GM12878 (cell line): ENCODE results near the gene TLNRD1. TPM values are rescaled to one million over a fixed set of nuclear protein-coding genes. Genes with fewer than 3 reads are reported as not detected.

Source experiments
- ATAC-seq: fragments of 200-7000 bp; cut with Tn5 transposase; 3 replicates; pipeline ENCODE4 v1.9.1; 2020; ENCODE audit warnings: mild to moderate bottlenecking, moderate library complexity
- BruUV-seq: library from RNA; stranded (reverse); fragments of 400-500 nt; replicated peaks from 2 replicates; lab custom pipeline; 2021; lab: Mats Ljungman, UMichigan
- CTCF ChIA-PET: fragments of 300-600 bp; sonication (Branson Sonifier 250); formaldehyde crosslinking; extraction: SDS; loops from one replicate; lab custom pipeline; 2021; ENCODE audit warnings: inconsistent platforms; lab: Yijun Ruan, JAX
- POLR2A ChIA-PET: fragments of 350-600 bp; formaldehyde crosslinking; extraction: SDS; loops from one replicate; lab custom pipeline; 2021; ENCODE audit warnings: inconsistent platforms; lab: Charles Lee
- RAD21 ChIA-PET: fragments of 300-600 bp; sonication (Branson Sonifier 250); formaldehyde crosslinking; loops from one replicate; lab custom pipeline; 2023; ENCODE audit warnings: antibody characterized with exemption; ENCODE audit not compliant: unreplicated experiment; lab: Charles Lee
- SMC1A ChIA-PET: fragments of 300-600 bp; sonication (Branson Sonifier 250); formaldehyde crosslinking; loops from one replicate; lab custom pipeline; 2023; ENCODE audit not compliant: unreplicated experiment, uncharacterized antibody; lab: Charles Lee
- DNase-seq: peaks from one replicate; pipeline ENCODE4 v3.0.0-alpha.2; 2011; ENCODE audit warnings: low read depth, low spot score
- FAIRE-seq: peaks from 3 replicates; lab custom pipeline; 2011; peaks lifted over from hg19 to GRCh38; lab: Jason Lieb, UNC
- H2AFZ ChIP-seq: 2 replicates; pipeline ENCODE4 v1.6.0; 2011; ENCODE audit warnings: low read depth, low read length, control low read depth; ENCODE audit not compliant: control insufficient read depth
- H3K27ac ChIP-seq: 2 replicates; pipeline ENCODE4 v1.5.1; 2011; ENCODE audit warnings: control low read depth; ENCODE audit not compliant: control insufficient read depth, insufficient read depth
- H3K27me3 ChIP-seq, 2 experiments: replicated peaks in 1 of 2; 2 replicates each; pipeline versions ENCODE4 v1.6.0 to v1.6.1; 2011; ENCODE audit warnings: low read length in 1 of 2; ENCODE audit not compliant: control insufficient read depth in 2 of 2, insufficient read depth in 2 of 2
- H3K36me3 ChIP-seq, 2 experiments: 2 replicates each; pipeline ENCODE4 v1.5.1; 2011; ENCODE audit warnings: low read length in 1 of 2; ENCODE audit not compliant: control insufficient read depth in 2 of 2, insufficient read depth in 2 of 2
- H3K4me1 ChIP-seq: 2 replicates; pipeline ENCODE4 v1.6.1; 2011; ENCODE audit warnings: mild to moderate bottlenecking, low read length, moderate library complexity, mixed read lengths; ENCODE audit not compliant: control insufficient read depth, insufficient read depth
- H3K4me2 ChIP-seq: 2 replicates; pipeline ENCODE4 v1.6.0; 2011; ENCODE audit warnings: control low read depth; ENCODE audit not compliant: control insufficient read depth, insufficient read depth
- H3K4me3 ChIP-seq: fragments of 200-600 bp; sonication (generic); 2 replicates; pipeline ENCODE4 v1.5.1; 2016
- H3K79me2 ChIP-seq: 2 replicates; pipeline ENCODE4 v1.6.0; 2011; ENCODE audit warnings: low read length; ENCODE audit not compliant: control insufficient read depth, insufficient read depth
- H3K9ac ChIP-seq: 2 replicates; pipeline ENCODE4 v1.8.0; 2011; ENCODE audit warnings: low read length, control low read depth, mixed read lengths; ENCODE audit not compliant: control insufficient read depth, insufficient read depth
- H3K9me3 ChIP-seq: replicated peaks from 3 replicates; pipeline ENCODE4 v1.5.1; 2011; ENCODE audit warnings: mild to moderate bottlenecking, low read length; ENCODE audit not compliant: control insufficient read depth, insufficient read depth
- H4K20me1 ChIP-seq: 2 replicates; pipeline ENCODE4 v1.6.0; 2011; ENCODE audit not compliant: control insufficient read depth, insufficient read depth
- BMI1 ChIP-seq: fragments of 450-650 bp; IDR thresholded peaks from 2 replicates; pipeline ENCODE4 v1.6.1; 2016; ENCODE audit warnings: mild to moderate bottlenecking, moderate library complexity, borderline replicate concordance
- CBX5 ChIP-seq: sonication (generic); IDR thresholded peaks from 2 replicates; pipeline ENCODE4 v1.6.1; 2016; ENCODE audit warnings: low read depth, moderate library complexity, mild to moderate bottlenecking, inconsistent platforms
- CEBPB ChIP-seq, 2 experiments: fragments of 150-350 bp in 1 of 2; IDR thresholded peaks; 2 replicates each; pipeline ENCODE4 v1.6.1; 2012 to 2014; ENCODE audit warnings: low read depth in 2 of 2, low read length in 2 of 2, borderline replicate concordance in 1 of 2, inconsistent platforms in 1 of 2
- CHD4 ChIP-seq: fragments of 200-600 bp; sonication (generic); IDR thresholded peaks from 2 replicates; pipeline ENCODE4 v1.6.1; 2016; ENCODE audit warnings: mild to moderate bottlenecking
- EZH2 ChIP-seq: IDR thresholded peaks from 2 replicates; pipeline ENCODE4 v1.6.1; 2012; ENCODE audit warnings: low read depth, mild to moderate bottlenecking, control low read depth, inconsistent platforms, low read length, borderline replicate concordance; ENCODE audit not compliant: control insufficient read depth
- FOS ChIP-seq: IDR thresholded peaks from 3 replicates; pipeline ENCODE4 v1.6.1; 2011; ENCODE audit warnings: borderline replicate concordance; ENCODE audit not compliant: insufficient read length; ENCODE audit errors: extremely low read depth
- GATAD2B ChIP-seq: fragments of 450-650 bp; conservative IDR thresholded peaks from 2 replicates; pipeline ENCODE4 v1.6.1; 2017; ENCODE audit warnings: low read depth, mild to moderate bottlenecking, moderate library complexity
- NFIC ChIP-seq: IDR thresholded peaks from 2 replicates; pipeline ENCODE4 v1.6.1; 2012; ENCODE audit warnings: low read depth, mild to moderate bottlenecking, inconsistent platforms, low read length, moderate library complexity
- NFYB ChIP-seq: IDR thresholded peaks from 2 replicates; pipeline ENCODE4 v1.6.1; 2011; ENCODE audit warnings: low read depth, mild to moderate bottlenecking, low read length, improper control_type of control experiment, moderate library complexity; ENCODE audit not compliant: insufficient read depth
- NR2C2 ChIP-seq: IDR thresholded peaks from 2 replicates; pipeline ENCODE4 v1.6.1; 2011; ENCODE audit warnings: borderline replicate concordance, low read depth; ENCODE audit not compliant: control insufficient read depth, insufficient read length
- PML ChIP-seq: IDR thresholded peaks from 2 replicates; pipeline ENCODE4 v1.6.1; 2012; ENCODE audit warnings: low read length, inconsistent platforms
- RUNX3 ChIP-seq: IDR thresholded peaks from 2 replicates; pipeline ENCODE4 v1.6.1; 2012; ENCODE audit warnings: low read length, inconsistent platforms
- YY1 ChIP-seq: IDR thresholded peaks from 2 replicates; pipeline ENCODE4 v1.6.1; 2011; ENCODE audit warnings: low read depth, mild to moderate bottlenecking, low read length
- WGBS: methylation state at CpG from one replicate; pipeline ENCODE4 v1.1.6; 2016; ENCODE audit warnings: low lambda C conversion rate; ENCODE audit not compliant: insufficient replicate concordance, insufficient coverage; ENCODE audit errors: missing lambda C conversion rate; 5-methylcytosine and 5-hydroxymethylcytosine counted together
- in situ Hi-C: fragments of 300-500 bp; cut with MboI; formaldehyde crosslinking; loops from 9 replicates; pipeline ENCODE4 v1.14.3; 2018; ENCODE audit warnings: mixed read lengths
- intact Hi-C: fragments of 100-400 bp; cut with micrococcal nuclease; formaldehyde crosslinking; loops from one replicate; pipeline ENCODE4 v1.14.2; 2022; ENCODE audit not compliant: unreplicated experiment
- polyA plus RNA-seq, 11 experiments: library from polyadenylated mRNA; depleted of rRNA in 4 of 11; unstranded in 6 of 11; stranded (reverse) in 5 of 11; fragments of >200 nt; fragmentation: Nextera tagmentation in 4 of 11; fragmentation: Illumina TruSeq in 1 of 11; extraction: Ambion mirVana in 4 of 11; extraction: Trizol in 1 of 11; gene quantifications; 1 replicate in 1 of 11; 2 replicates in 10 of 11; pipeline versions ENCODE4 v1.2.1 to v1.2.3, GENCODE V29; 2011 to 2016; ENCODE audit warnings: inconsistent platforms in 2 of 11, missing spikeins in 2 of 11, low read depth in 1 of 11
- total RNA-seq, 4 experiments: library from RNA; depleted of rRNA in 3 of 4; stranded (reverse); fragments of >200 nt in 3 of 4; fragmentation: Illumina TruSeq in 1 of 4; extraction: Trizol in 1 of 4; gene quantifications; 2 replicates each; pipeline versions ENCODE4 v1.2.1 to v1.2.3, GENCODE V29; 2013 to 2021
- TF ChIP-seq, protein P1 (sequence below): IDR thresholded peaks from 2 replicates; pipeline ENCODE4 v1.6.1; 2012; ENCODE audit warnings: low read depth, low read length, improper control_type of control experiment
- TF ChIP-seq, protein P2 (sequence below): fragments of 450-650 bp; formaldehyde crosslinking; IDR thresholded peaks from 2 replicates; pipeline ENCODE4 v1.5.0; 2022; ENCODE audit warnings: mild to moderate bottlenecking, missing genetic modification characterization
- TF ChIP-seq, protein P3 (sequence below): IDR thresholded peaks from 2 replicates; pipeline ENCODE4 v1.6.1; 2011; ENCODE audit warnings: borderline replicate concordance, low read depth, mild to moderate bottlenecking, moderate library complexity, low read length; ENCODE audit not compliant: insufficient read depth, poor library complexity, severe bottlenecking
- TF ChIP-seq, protein P4 (sequence below): fragments of 450-650 bp; IDR thresholded peaks from 2 replicates; pipeline ENCODE4 v1.6.1; 2016; ENCODE audit warnings: mild to moderate bottlenecking

Gene TLNRD1
- total and polyA plus RNA-seq, 10 of the 15 experiments (the other 5 are each of a cell fraction or from before 2014, with no cell fraction given) = 2.5 to 44.8 (median 9.1) TPM

DNA sequence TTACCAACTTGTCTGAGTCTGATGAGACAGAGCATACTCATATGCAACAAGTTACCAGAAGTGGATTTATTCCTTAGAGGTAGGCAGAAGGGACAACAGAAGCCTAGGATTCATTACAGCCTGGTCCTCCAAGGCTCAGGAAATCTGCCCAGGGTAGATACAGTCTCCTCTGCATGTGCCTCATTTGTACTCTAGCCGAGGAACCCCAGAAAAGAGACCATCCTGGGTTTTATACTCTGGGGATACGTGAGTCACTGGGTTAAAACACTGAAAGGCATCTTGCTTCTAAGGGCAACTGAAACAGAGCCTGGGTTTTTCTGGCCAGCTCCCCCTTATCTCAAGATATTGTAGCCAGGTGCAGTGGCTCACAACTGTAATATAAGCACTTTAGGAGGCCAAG is 45.6 kb downstream of the TLNRD1 start (continued):
- TF ChIP-seq, protein P1, sequence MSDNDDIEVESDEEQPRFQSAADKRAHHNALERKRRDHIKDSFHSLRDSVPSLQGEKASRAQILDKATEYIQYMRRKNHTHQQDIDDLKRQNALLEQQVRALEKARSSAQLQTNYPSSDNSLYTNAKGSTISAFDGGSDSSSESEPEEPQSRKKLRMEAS = no peak
- TF ChIP-seq CBX5 (no peak), RUNX3 (no peak), YY1 (no peak), NFYB (no peak), CEBPB (IDR thresholded peaks at IDR 0.05; ENCODE audit: borderline replicate concordance in 1 of 2, low read depth in 2 of 2, low read length in 2 of 2) (no peak), PML (no peak)
- TF ChIP-seq, all 136 proteins: peak for 0

DNA sequence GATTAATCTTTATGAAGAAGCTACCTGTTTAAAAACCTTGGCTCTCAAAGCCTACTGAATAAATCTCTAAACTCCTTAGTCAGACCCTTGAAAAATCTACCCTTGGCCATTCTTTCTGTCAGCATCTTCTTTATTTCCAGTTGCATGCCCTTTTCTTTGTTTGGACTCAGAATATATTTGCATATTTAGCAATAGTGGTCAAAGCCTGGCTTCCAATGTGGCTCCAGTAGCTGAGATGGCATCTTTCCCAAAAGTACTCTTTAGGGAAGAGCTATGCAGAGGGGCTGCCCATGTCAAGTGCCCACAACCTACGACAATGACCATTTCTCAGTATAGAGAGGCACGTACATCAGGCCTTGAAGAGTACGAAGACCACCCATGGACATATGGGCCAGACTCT is 47.2 kb downstream of the TLNRD1 start:
- Histone ChIP-seq H3K4me1 (peaks cover 13% of the 10 kb centered on the region), H2AFZ (no peak overlapping the region), H4K20me1 (no peaks in the 10 kb centered on the region), H3K36me3 (no peaks in the 10 kb centered on the region), H3K79me2 (no peaks in the 10 kb centered on the region), H3K27me3 (no peaks in the 10 kb centered on the region), H3K27ac (no peak overlapping the region), H3K9me3 (no peaks in the 10 kb centered on the region; the same call in 1 of the 3 replicates), H3K4me3 (no peak overlapping the region), H3K9ac (no peak overlapping the region), H3K4me2 (no peak overlapping the region)
- intact Hi-C loops (no loop called here), in situ Hi-C loops (no loop called here)
- CTCF ChIA-PET = interaction anchor here (1.1 to 1.6 kb wide), 2 partner anchors 11 kb away, joined by 4 to 5 read pairs; no protein-coding TSS in a partner anchor
- FAIRE-seq (no peak), DNase-seq (no peak), ATAC-seq (no peak)
- BruUV-seq = no TSS peak
- RAD21 ChIA-PET = interaction anchor here (2.0 kb wide), 1 partner anchor 22 kb away, joined by 7 read pairs; no protein-coding TSS in a partner anchor
- POLR2A ChIA-PET = interaction anchor here (1.0 kb wide), 1 partner anchor 22 kb away, joined by 3 read pairs; no protein-coding TSS in a partner anchor
- SMC1A ChIA-PET = interaction anchor here (0.9 to 1.7 kb wide), 5 partner anchors 24 to 218 kb away, joined by 3 to 6 read pairs (median 3); no protein-coding TSS in a partner anchor
- 82% methylated on average over 3 of the region's 3 CpGs for WGBS
- TF ChIP-seq, protein P2, sequence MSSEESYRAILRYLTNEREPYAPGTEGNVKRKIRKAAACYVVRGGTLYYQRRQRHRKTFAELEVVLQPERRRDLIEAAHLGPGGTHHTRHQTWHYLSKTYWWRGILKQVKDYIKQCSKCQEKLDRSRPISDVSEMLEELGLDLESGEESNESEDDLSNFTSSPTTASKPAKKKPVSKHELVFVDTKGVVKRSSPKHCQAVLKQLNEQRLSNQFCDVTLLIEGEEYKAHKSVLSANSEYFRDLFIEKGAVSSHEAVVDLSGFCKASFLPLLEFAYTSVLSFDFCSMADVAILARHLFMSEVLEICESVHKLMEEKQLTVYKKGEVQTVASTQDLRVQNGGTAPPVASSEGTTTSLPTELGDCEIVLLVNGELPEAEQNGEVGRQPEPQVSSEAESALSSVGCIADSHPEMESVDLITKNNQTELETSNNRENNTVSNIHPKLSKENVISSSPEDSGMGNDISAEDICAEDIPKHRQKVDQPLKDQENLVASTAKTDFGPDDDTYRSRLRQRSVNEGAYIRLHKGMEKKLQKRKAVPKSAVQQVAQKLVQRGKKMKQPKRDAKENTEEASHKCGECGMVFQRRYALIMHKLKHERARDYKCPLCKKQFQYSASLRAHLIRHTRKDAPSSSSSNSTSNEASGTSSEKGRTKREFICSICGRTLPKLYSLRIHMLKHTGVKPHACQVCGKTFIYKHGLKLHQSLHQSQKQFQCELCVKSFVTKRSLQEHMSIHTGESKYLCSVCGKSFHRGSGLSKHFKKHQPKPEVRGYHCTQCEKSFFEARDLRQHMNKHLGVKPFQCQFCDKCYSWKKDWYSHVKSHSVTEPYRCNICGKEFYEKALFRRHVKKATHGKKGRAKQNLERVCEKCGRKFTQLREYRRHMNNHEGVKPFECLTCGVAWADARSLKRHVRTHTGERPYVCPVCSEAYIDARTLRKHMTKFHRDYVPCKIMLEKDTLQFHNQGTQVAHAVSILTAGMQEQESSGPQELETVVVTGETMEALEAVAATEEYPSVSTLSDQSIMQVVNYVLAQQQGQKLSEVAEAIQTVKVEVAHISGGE (CRISPR knock-in tag) = no peak
- TF ChIP-seq NR2C2 (no peak), EZH2 (no peak), FOS (no peak), GATAD2B (no peak), CHD4 (no peak), NFIC (no peak), BMI1 (no peak)
- TF ChIP-seq, protein P3, sequence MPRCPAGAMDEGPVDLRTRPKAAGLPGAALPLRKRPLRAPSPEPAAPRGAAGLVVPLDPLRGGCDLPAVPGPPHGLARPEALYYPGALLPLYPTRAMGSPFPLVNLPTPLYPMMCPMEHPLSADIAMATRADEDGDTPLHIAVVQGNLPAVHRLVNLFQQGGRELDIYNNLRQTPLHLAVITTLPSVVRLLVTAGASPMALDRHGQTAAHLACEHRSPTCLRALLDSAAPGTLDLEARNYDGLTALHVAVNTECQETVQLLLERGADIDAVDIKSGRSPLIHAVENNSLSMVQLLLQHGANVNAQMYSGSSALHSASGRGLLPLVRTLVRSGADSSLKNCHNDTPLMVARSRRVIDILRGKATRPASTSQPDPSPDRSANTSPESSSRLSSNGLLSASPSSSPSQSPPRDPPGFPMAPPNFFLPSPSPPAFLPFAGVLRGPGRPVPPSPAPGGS = no peak
- TF ChIP-seq, protein P4, sequence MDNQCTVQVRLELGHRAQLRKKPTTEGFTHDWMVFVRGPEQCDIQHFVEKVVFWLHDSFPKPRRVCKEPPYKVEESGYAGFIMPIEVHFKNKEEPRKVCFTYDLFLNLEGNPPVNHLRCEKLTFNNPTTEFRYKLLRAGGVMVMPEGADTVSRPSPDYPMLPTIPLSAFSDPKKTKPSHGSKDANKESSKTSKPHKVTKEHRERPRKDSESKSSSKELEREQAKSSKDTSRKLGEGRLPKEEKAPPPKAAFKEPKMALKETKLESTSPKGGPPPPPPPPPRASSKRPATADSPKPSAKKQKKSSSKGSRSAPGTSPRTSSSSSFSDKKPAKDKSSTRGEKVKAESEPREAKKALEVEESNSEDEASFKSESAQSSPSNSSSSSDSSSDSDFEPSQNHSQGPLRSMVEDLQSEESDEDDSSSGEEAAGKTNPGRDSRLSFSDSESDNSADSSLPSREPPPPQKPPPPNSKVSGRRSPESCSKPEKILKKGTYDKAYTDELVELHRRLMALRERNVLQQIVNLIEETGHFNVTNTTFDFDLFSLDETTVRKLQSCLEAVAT = no peak
